Measurements from ENCODE around the gene DLG2. TPM values are rescaled to one million over a fixed set of nuclear protein-coding genes. Genes with fewer than 3 reads are reported as not detected.
A peak's percentile ranks its signal among the peaks of the same experiment; 100 is the strongest.

The DLG2 gene
- total RNA-seq, 3 donors from 2014 or later (not counting 1 experiment from before 2014, with no cell fraction given): 1.7 to 2.9 (median 2.2) TPM

- Mint-ChIP-seq H3K4me1 (peaks cover 20 to 22% of the 10 kb centered on the region in 2 donors), H3K27ac (peak overlapping the region; percentile 94 to 98), H3K36me3 (no peaks in the 10 kb centered on the region), H3K27me3 (ENCODE audit: low read depth in 2 of 2) (peaks cover 28 to 37% of the 10 kb centered on the region in 2 donors), H3K4me3 (peak overlapping the region; percentile 100), H3K9me3 (no peaks in the 10 kb centered on the region)
- WGBS (ENCODE audit: insufficient coverage): 35% methylated on average over 2 of the region's 2 CpGs
- Histone ChIP-seq H3K36me3 (ENCODE audit: control insufficient read depth, insufficient read depth, low read length) (no peaks in the 10 kb centered on the region), H3K9me3 (ENCODE audit: control insufficient read depth, insufficient read depth, low read length) (no peaks in the 10 kb centered on the region), H3K4me3 (ENCODE audit: low read length) (peak overlapping the region; percentile 79), H3K4me1 (ENCODE audit: control insufficient read depth, insufficient read depth, low read length) (peaks cover 8% of the 10 kb centered on the region), H3K27ac (ENCODE audit: low read length) (peak overlapping the region; percentile 68), H3K27me3 (ENCODE audit: control insufficient read depth, insufficient read depth, low read length) (peaks cover 10% of the 10 kb centered on the region)
- DNase-seq: peak in 1 of 2 donors; percentile 14
- no peak for ATAC-seq
- TF ChIP-seq, protein P1, sequence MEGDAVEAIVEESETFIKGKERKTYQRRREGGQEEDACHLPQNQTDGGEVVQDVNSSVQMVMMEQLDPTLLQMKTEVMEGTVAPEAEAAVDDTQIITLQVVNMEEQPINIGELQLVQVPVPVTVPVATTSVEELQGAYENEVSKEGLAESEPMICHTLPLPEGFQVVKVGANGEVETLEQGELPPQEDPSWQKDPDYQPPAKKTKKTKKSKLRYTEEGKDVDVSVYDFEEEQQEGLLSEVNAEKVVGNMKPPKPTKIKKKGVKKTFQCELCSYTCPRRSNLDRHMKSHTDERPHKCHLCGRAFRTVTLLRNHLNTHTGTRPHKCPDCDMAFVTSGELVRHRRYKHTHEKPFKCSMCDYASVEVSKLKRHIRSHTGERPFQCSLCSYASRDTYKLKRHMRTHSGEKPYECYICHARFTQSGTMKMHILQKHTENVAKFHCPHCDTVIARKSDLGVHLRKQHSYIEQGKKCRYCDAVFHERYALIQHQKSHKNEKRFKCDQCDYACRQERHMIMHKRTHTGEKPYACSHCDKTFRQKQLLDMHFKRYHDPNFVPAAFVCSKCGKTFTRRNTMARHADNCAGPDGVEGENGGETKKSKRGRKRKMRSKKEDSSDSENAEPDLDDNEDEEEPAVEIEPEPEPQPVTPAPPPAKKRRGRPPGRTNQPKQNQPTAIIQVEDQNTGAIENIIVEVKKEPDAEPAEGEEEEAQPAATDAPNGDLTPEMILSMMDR (IDR thresholded peaks at IDR 0.05): no peak
- intact Hi-C loops (cut with micrococcal nuclease): loop anchor here (1.0 to 5.0 kb wide), 4 partner anchors 17 to 165 kb away; partner anchors contain the start of genes SYTL2 and TMEM126B
Observed at GRCh38 chr11:85647078-85647477, 19.9 kb upstream of the DLG2 start.

DNA sequence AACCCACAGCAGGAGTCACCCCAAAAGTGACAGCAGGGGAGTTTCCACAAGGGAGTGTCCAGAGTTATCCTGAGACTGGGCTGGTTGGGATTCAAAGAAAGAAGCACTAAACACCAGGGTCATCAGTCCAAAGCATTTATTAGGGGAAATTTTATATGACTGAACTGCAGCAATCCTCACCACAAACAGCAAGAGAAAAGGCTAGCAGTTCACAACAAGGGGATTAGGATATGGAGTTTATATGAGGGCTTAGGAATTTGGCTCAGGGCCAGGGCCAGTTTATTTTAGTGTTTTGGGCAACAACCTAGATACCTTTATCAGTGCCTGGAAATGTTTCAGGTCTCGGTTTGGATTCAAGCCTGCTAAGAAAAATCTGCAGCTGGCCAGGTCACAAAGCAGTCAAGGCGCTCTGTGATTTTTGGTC is 16.1 kb upstream of the DLG2 start:
- Mint-ChIP-seq H3K27me3 (ENCODE audit: low read depth in 2 of 2) (peaks cover 30 to 42% of the 10 kb centered on the region in 2 donors), H3K4me1 (peaks cover 14% of the 10 kb centered on the region in 2 donors), H3K4me3 (no peak overlapping the region), H3K36me3 (no peaks in the 10 kb centered on the region), H3K9me3 (no peaks in the 10 kb centered on the region), H3K27ac (no peak overlapping the region)
- DNase-seq (no peak), ATAC-seq (no peak)
- intact Hi-C loops (cut with micrococcal nuclease): no loop called here
- 83% methylated on average over 2 of the region's 2 CpGs for WGBS (ENCODE audit: insufficient coverage)
- H3K36me3 ChIP-seq (ENCODE audit: control insufficient read depth, insufficient read depth, low read length): no peaks in the 10 kb centered on the region
- no peak overlapping the region for H3K27ac ChIP-seq (ENCODE audit: low read length)
- no peak overlapping the region for H3K4me3 ChIP-seq (ENCODE audit: low read length)
- TF ChIP-seq, protein P1 (IDR thresholded peaks at IDR 0.05): no peak
- no peaks in the 10 kb centered on the region for H3K9me3 ChIP-seq (ENCODE audit: control insufficient read depth, insufficient read depth, low read length)
- H3K4me1 ChIP-seq (ENCODE audit: control insufficient read depth, insufficient read depth, low read length): peaks cover 5% of the 10 kb centered on the region
- H3K27me3 ChIP-seq (ENCODE audit: control insufficient read depth, insufficient read depth, low read length): peaks cover 10% of the 10 kb centered on the region

DNA sequence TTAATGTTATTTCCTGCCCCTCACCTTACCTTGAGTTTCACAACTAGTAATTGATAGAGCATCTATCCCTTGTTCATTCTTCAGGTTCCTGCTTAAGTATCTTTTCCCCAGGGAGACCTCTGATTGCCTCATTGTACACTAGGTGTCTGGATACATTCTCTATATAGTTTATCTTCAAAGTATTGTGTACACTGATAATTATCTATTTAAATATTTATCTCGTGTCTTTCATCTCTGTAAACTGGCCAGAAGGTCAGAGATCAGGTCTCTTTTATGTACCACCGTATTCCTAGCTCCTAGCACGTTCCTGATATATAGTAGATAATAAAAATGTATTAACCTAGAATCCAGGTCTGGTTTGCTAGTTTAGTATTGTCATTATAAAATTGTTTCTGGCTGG is 7.6 kb upstream of the DLG2 start:
- Histone ChIP-seq H3K27me3 (ENCODE audit: control insufficient read depth, insufficient read depth, low read length) (no peaks in the 10 kb centered on the region), H3K4me1 (ENCODE audit: control insufficient read depth, insufficient read depth, low read length) (no peaks in the 10 kb centered on the region), H3K36me3 (ENCODE audit: control insufficient read depth, insufficient read depth, low read length) (peaks cover 38% of the 10 kb centered on the region), H3K4me3 (ENCODE audit: low read length) (no peak overlapping the region), H3K27ac (ENCODE audit: low read length) (no peak overlapping the region), H3K9me3 (ENCODE audit: control insufficient read depth, insufficient read depth, low read length) (no peaks in the 10 kb centered on the region)
- Mint-ChIP-seq H3K4me3 (no peak overlapping the region), H3K27me3 (ENCODE audit: low read depth in 2 of 2) (no peaks in the 10 kb centered on the region), H3K27ac (no peak overlapping the region), H3K4me1 (peaks cover 0 to under 1% of the 10 kb centered on the region in 2 donors), H3K36me3 (no peaks in the 10 kb centered on the region), H3K9me3 (no peaks in the 10 kb centered on the region)
- TF ChIP-seq, protein P1 (IDR thresholded peaks at IDR 0.05): no peak
- intact Hi-C loops (cut with micrococcal nuclease): no loop called here
- 93% methylated on average over 2 of the region's 3 CpGs for WGBS (ENCODE audit: insufficient coverage)
- no peak for ATAC-seq
- DNase-seq: no peak
